Testis (tissue), 3 donors: ENCODE results near the gene ATP6V1G2. TPM values are rescaled to one million over a fixed set of nuclear protein-coding genes. Genes with fewer than 3 reads are reported as not detected.
A peak's percentile ranks its signal among the peaks of the same experiment; 100 is the strongest.

Experiments
- DNase-seq: peaks from one replicate; pipeline ENCODE4 v3.0.0-alpha.2; 2019
- H3K27ac ChIP-seq, 2 donors: fragments of 200-600 bp; sonication (generic); one replicate each; pipeline ENCODE4 v1.5.1; 2019
- H3K27me3 ChIP-seq: fragments of 200-600 bp; sonication (generic); one replicate; pipeline ENCODE4 v1.5.1; 2019
- H3K36me3 ChIP-seq: fragments of 200-600 bp; sonication (generic); one replicate; pipeline ENCODE4 v1.5.1; 2017; ENCODE audit warnings: low read depth; ENCODE audit errors: missing control alignments
- H3K4me1 ChIP-seq: fragments of 200-600 bp; sonication (generic); one replicate; pipeline ENCODE4 v1.5.1; 2019
- H3K4me3 ChIP-seq, 2 donors: fragments of 200-600 bp; sonication (generic); one replicate each; pipeline ENCODE4 v1.5.1; 2017 to 2019
- H3K9me3 ChIP-seq: fragments of 200-600 bp; sonication (generic); one replicate; pipeline ENCODE4 v1.5.1; 2017
- CTCF ChIP-seq, 3 experiments: fragments of 450-650 bp in 2 of 3; fragments of 200-600 bp in 1 of 3; sonication (generic) in 1 of 3; IDR thresholded peaks; one replicate each; pipeline ENCODE4 v1.5.1; 2016 to 2019; ENCODE audit warnings: antibody characterized with exemption in 3 of 3, mild to moderate bottlenecking in 2 of 3, moderate library complexity in 1 of 3
- POLR2A ChIP-seq: fragments of 450-650 bp; IDR thresholded peaks from one replicate; pipeline ENCODE4 v1.6.1; 2017; ENCODE audit warnings: antibody characterized with exemption, mild to moderate bottlenecking, moderate library complexity
- WGBS, 2 donors: methylation state at CpG; one replicate each; pipeline ENCODE4 v1.1.5; 2018; 5-methylcytosine and 5-hydroxymethylcytosine counted together
- intact Hi-C: fragments of 100-400 bp; cut with DNase I; formaldehyde crosslinking; loops from one replicate; pipeline ENCODE4 v1.15.1; 2023; ENCODE audit warnings: low total_unique reads
- polyA plus RNA-seq: library from polyadenylated mRNA; stranded (reverse); fragments of 350-450 nt; fragmentation: Illumina TruSeq; extraction: RNeasy Lipid Tissue Mini Kit (QIAGEN cat#74804); gene quantifications from one replicate; pipeline ENCODE4 v1.2.3, GENCODE V29; 2014; ENCODE audit warnings: low read depth, low replicate concordance; ENCODE audit not compliant: insufficient read depth
- total RNA-seq, 2 donors: library from RNA; depleted of rRNA; stranded (reverse); fragments of >200 nt; gene quantifications; one replicate each; pipeline ENCODE4 v1.2.3, GENCODE V29; 2016

Gene ATP6V1G2
- total and polyA plus RNA-seq, 3 donors from 2014 or later, result 3.3 to 6.9 (median 4.7) TPM

GRCh38 chr6:31528307-31528777, 18.1 kb downstream of the ATP6V1G2 start:
- Histone ChIP-seq H3K36me3 (no peaks in the 10 kb centered on the region), H3K9me3 (no peaks in the 10 kb centered on the region), H3K27ac (no peak overlapping the region), H3K4me1 (no peaks in the 10 kb centered on the region), H3K4me3 (no peak overlapping the region), H3K27me3 (no peaks in the 10 kb centered on the region)
- TF ChIP-seq POLR2A, result no peak
- no peak for TF ChIP-seq CTCF (IDR thresholded peaks at IDR 0.05)
- DNase-seq, result no peak
- WGBS, 2 donors, result 74 to 83% methylated on average over 4 of the region's 4 CpGs
- intact Hi-C loops, result no loop called here

- intact Hi-C loops, result no loop called here
- H3K4me1 ChIP-seq, result no peaks in the 10 kb centered on the region
- no peaks in the 10 kb centered on the region for H3K27me3 ChIP-seq
- no peak overlapping the region for H3K4me3 ChIP-seq
- peak; percentile 0 for DNase-seq
- H3K27ac ChIP-seq, result no peak overlapping the region
- H3K9me3 ChIP-seq, result no peaks in the 10 kb centered on the region
- TF ChIP-seq POLR2A (no peak), CTCF (IDR thresholded peaks at IDR 0.05) (no peak)
- 75 to 84% methylated on average over 4 of the region's 4 CpGs for WGBS, 2 donors
- no peaks in the 10 kb centered on the region for H3K36me3 ChIP-seq
Observed at GRCh38 chr6:31525932-31526591, 20.3 kb downstream of the ATP6V1G2 start.

GRCh38 chr6:31525553-31525931, 20.9 kb downstream of the ATP6V1G2 start:
- no peaks in the 10 kb centered on the region for H3K27me3 ChIP-seq
- intact Hi-C loops, result no loop called here
- H3K9me3 ChIP-seq, result no peaks in the 10 kb centered on the region
- no peak overlapping the region for H3K27ac ChIP-seq
- no peaks in the 10 kb centered on the region for H3K4me1 ChIP-seq
- no peak overlapping the region for H3K4me3 ChIP-seq
- TF ChIP-seq POLR2A (no peak), CTCF (IDR thresholded peaks at IDR 0.05) (no peak)
- no peak for DNase-seq
- 66 to 73% methylated on average over 8 of the region's 8 CpGs for WGBS, 2 donors
- no peaks in the 10 kb centered on the region for H3K36me3 ChIP-seq

- Histone ChIP-seq H3K9me3 (no peaks in the 10 kb centered on the region), H3K4me1 (no peaks in the 10 kb centered on the region), H3K36me3 (no peaks in the 10 kb centered on the region), H3K27ac (no peak overlapping the region), H3K4me3 (no peak overlapping the region), H3K27me3 (no peaks in the 10 kb centered on the region)
- 80 to 84% methylated on average over 3 of the region's 3 CpGs for WGBS, 2 donors
- TF ChIP-seq CTCF (IDR thresholded peaks at IDR 0.05) (no peak), POLR2A (no peak)
- peak; percentile 2 for DNase-seq
- intact Hi-C loops, result no loop called here
Observed at GRCh38 chr6:31521835-31522234, 24.6 kb downstream of the ATP6V1G2 start.
